Glutamatergic neuron (in vitro differentiated cells): ENCODE results near the gene CT47C1. TPM values are rescaled to one million over a fixed set of nuclear protein-coding genes. Genes with fewer than 3 reads are reported as not detected.

Experiments
- DNase-seq: peaks from one replicate; pipeline ENCODE4 v3.0.0; 2022
- H3K27ac Mint-ChIP-seq: one replicate; pipeline ENCODE4 v1.8.0; 2020; ENCODE audit warnings: mild to moderate bottlenecking, mixed read lengths, inconsistent platforms; ENCODE audit not compliant: unreplicated experiment
- H3K27me3 Mint-ChIP-seq: one replicate; pipeline ENCODE4 v1.8.0; 2020; ENCODE audit warnings: mild to moderate bottlenecking, moderate library complexity, mixed read lengths, inconsistent platforms; ENCODE audit not compliant: unreplicated experiment
- H3K36me3 Mint-ChIP-seq: one replicate; pipeline ENCODE4 v1.8.0; 2020; ENCODE audit warnings: mild to moderate bottlenecking, mixed read lengths, inconsistent platforms; ENCODE audit not compliant: unreplicated experiment
- H3K4me1 Mint-ChIP-seq: one replicate; pipeline ENCODE4 v1.8.0; 2020; ENCODE audit warnings: mild to moderate bottlenecking, low read depth, mixed read lengths, inconsistent platforms; ENCODE audit not compliant: unreplicated experiment
- H3K4me3 Mint-ChIP-seq: one replicate; pipeline ENCODE4 v1.8.0; 2020; ENCODE audit warnings: mild to moderate bottlenecking, mixed read lengths, inconsistent platforms; ENCODE audit not compliant: unreplicated experiment
- H3K9me3 Mint-ChIP-seq: one replicate; pipeline ENCODE4 v1.8.0; 2020; ENCODE audit warnings: mild to moderate bottlenecking, moderate library complexity, mixed read lengths, inconsistent platforms; ENCODE audit not compliant: unreplicated experiment
- CTCF ChIP-seq: fragments of 200-600 bp; sonication (generic); IDR thresholded peaks from one replicate; pipeline ENCODE4 v1.5.0; 2021; ENCODE audit not compliant: partially characterized antibody, unreplicated experiment
- total RNA-seq: library from RNA; stranded (reverse); fragmentation: NEBNext Ultra II Directional; extraction: Animal tissue kit (Norgen Biotek cat#: 25700); gene quantifications from one replicate; pipeline ENCODE4 v1.2.1, GENCODE V29; 2021; ENCODE audit not compliant: unreplicated experiment

CT47C1 gene
- total RNA-seq, 1 donor from 2014 or later = not detected

- TF ChIP-seq CTCF = peak; percentile 59
- Mint-ChIP-seq H3K9me3 (no peaks in the 10 kb centered on the region), H3K27ac (no peak overlapping the region), H3K4me3 (no peak overlapping the region), H3K36me3 (no peaks in the 10 kb centered on the region), H3K4me1 (no peaks in the 10 kb centered on the region), H3K27me3 (peaks cover 3% of the 10 kb centered on the region)
- peak; percentile 57 for DNase-seq
Observed at GRCh38 chrX:119067023-119067739, 5.6 kb upstream of the CT47C1 start.

GRCh38 chrX:119069128-119069527 is 3.7 kb upstream of the CT47C1 start:
- H3K27ac Mint-ChIP-seq = no peak overlapping the region
- no peak for DNase-seq
- no peaks in the 10 kb centered on the region for H3K4me1 Mint-ChIP-seq
- H3K4me3 Mint-ChIP-seq = no peak overlapping the region
- no peaks in the 10 kb centered on the region for H3K36me3 Mint-ChIP-seq
- H3K27me3 Mint-ChIP-seq = peaks cover 3% of the 10 kb centered on the region
- H3K9me3 Mint-ChIP-seq = no peaks in the 10 kb centered on the region
- TF ChIP-seq CTCF = no peak

- no peaks in the 10 kb centered on the region for H3K4me1 Mint-ChIP-seq
- peaks cover 2% of the 10 kb centered on the region for H3K27me3 Mint-ChIP-seq
- TF ChIP-seq CTCF = no peak
- no peak overlapping the region for H3K27ac Mint-ChIP-seq
- H3K9me3 Mint-ChIP-seq = no peaks in the 10 kb centered on the region
- no peak overlapping the region for H3K4me3 Mint-ChIP-seq
- H3K36me3 Mint-ChIP-seq = no peaks in the 10 kb centered on the region
- no peak for DNase-seq
Observed at GRCh38 chrX:119069762-119070161, 3.0 kb upstream of the CT47C1 start.

GRCh38 chrX:119071381-119071780 is 1.4 kb upstream of the CT47C1 start:
- DNase-seq = no peak
- Mint-ChIP-seq H3K4me3 (no peak overlapping the region), H3K9me3 (no peaks in the 10 kb centered on the region), H3K4me1 (no peaks in the 10 kb centered on the region), H3K27me3 (no peaks in the 10 kb centered on the region), H3K36me3 (no peaks in the 10 kb centered on the region), H3K27ac (no peak overlapping the region)
- TF ChIP-seq CTCF = no peak

- no peak for TF ChIP-seq CTCF
- Mint-ChIP-seq H3K27me3 (no peaks in the 10 kb centered on the region), H3K4me3 (no peak overlapping the region)
Observed at GRCh38 chrX:119073200-119073905, 560 bp downstream of the CT47C1 start.

More at GRCh38 chrX:119073200-119073905, 560 bp downstream of the CT47C1 start:
- no peaks in the 10 kb centered on the region for H3K9me3 Mint-ChIP-seq
- H3K27ac Mint-ChIP-seq = no peak overlapping the region
- no peaks in the 10 kb centered on the region for H3K36me3 Mint-ChIP-seq
- DNase-seq = no peak
- H3K4me1 Mint-ChIP-seq = no peaks in the 10 kb centered on the region
